A673 (cell line): ENCODE data around the gene GRAMD1B. TPM values are rescaled to one million over a fixed set of nuclear protein-coding genes. Genes with fewer than 3 reads are reported as not detected.

Source experiments
- BruUV-seq: library from RNA; stranded (reverse); fragments of 400-500 nt; replicated peaks from 2 replicates; lab custom pipeline; 2021; lab: Mats Ljungman, UMichigan
- CTCF ChIA-PET: fragments of 300-600 bp; sonication (Branson Sonifier 250); formaldehyde crosslinking; loops from one replicate; lab custom pipeline; 2022; ENCODE audit warnings: antibody characterized with exemption; lab: Charles Lee
- POLR2A ChIA-PET: fragments of 300-600 bp; sonication (Branson Sonifier 250); formaldehyde crosslinking; loops from one replicate; lab custom pipeline; 2022; ENCODE audit warnings: antibody characterized with exemption; ENCODE audit not compliant: low non-redundant PET; lab: Charles Lee
- DNase-seq: peaks from one replicate; pipeline ENCODE4 v3.0.0-alpha.2; 2015; ENCODE audit warnings: low spot score
- H3K27ac ChIP-seq: fragments of 200-600 bp; sonication (generic); 2 replicates; pipeline ENCODE4 v1.5.1; 2016; ENCODE audit warnings: mixed run types, low read depth, mild to moderate bottlenecking, mixed read lengths, antibody characterized with exemption, low read length; ENCODE audit not compliant: poor library complexity, severe bottlenecking
- H3K27me3 ChIP-seq: fragments of 200-600 bp; sonication (generic); replicated peaks from 2 replicates; pipeline ENCODE4 v1.6.1; 2017; ENCODE audit warnings: mixed run types, low read depth, mild to moderate bottlenecking, mixed read lengths, antibody characterized with exemption, low read length; ENCODE audit not compliant: insufficient read depth, poor library complexity
- H3K36me3 ChIP-seq: fragments of 200-600 bp; sonication (generic); 2 replicates; pipeline ENCODE4 v1.6.1; 2016; ENCODE audit warnings: mixed run types, mild to moderate bottlenecking, mixed read lengths, antibody characterized with exemption, low read length; ENCODE audit not compliant: insufficient read depth, poor library complexity, severe bottlenecking
- H3K4me1 ChIP-seq: fragments of 200-600 bp; sonication (generic); 2 replicates; pipeline ENCODE4 v1.6.1; 2017; ENCODE audit warnings: mixed run types, mild to moderate bottlenecking, mixed read lengths, antibody characterized with exemption, low read length; ENCODE audit not compliant: insufficient read depth, poor library complexity, severe bottlenecking
- H3K4me3 ChIP-seq: fragments of 200-600 bp; sonication (generic); 2 replicates; pipeline ENCODE4 v1.5.1; 2016; ENCODE audit warnings: low read depth, mixed run types, mild to moderate bottlenecking, mixed read lengths, low read length; ENCODE audit not compliant: poor library complexity, severe bottlenecking
- H3K9me3 ChIP-seq: fragments of 200-600 bp; sonication (generic); 2 replicates; pipeline ENCODE4 v1.6.1; 2016; ENCODE audit warnings: mixed run types, low read depth, mild to moderate bottlenecking, mixed read lengths, antibody characterized with exemption, low read length; ENCODE audit not compliant: poor library complexity, severe bottlenecking
- CTCF ChIP-seq: fragments of 300-800, 200-600 bp; sonication (generic); conservative IDR thresholded peaks from 2 replicates; pipeline ENCODE4 v1.5.1; 2017; ENCODE audit warnings: low read depth, mild to moderate bottlenecking, antibody characterized with exemption, low read length, moderate library complexity, mixed read lengths
- EZH2 ChIP-seq: fragments of 200-600 bp; sonication (generic); IDR thresholded peaks from 2 replicates; pipeline ENCODE4 v1.6.1; 2017; ENCODE audit warnings: borderline replicate concordance, low read depth, mild to moderate bottlenecking, mixed read lengths, antibody characterized with exemption, low read length; ENCODE audit not compliant: poor library complexity, severe bottlenecking
- intact Hi-C: fragments of 100-400 bp; cut with micrococcal nuclease; formaldehyde crosslinking; loops from one replicate; pipeline ENCODE4 v1.10.0; 2022; ENCODE audit not compliant: unreplicated experiment
- total RNA-seq: library from RNA; stranded (reverse); gene quantifications from 2 replicates; pipeline ENCODE4 v1.2.3, GENCODE V29; 2021

The GRAMD1B gene
- total RNA-seq, 1 experiment from 2014 or later, result 13.0 TPM

- ChIA-PET CTCF (no interaction called here), POLR2A (no interaction called here)
- H3K4me3 ChIP-seq, result no peak overlapping the region
- no peaks in the 10 kb centered on the region for H3K9me3 ChIP-seq
- peak; percentile 15 for DNase-seq
- H3K4me1 ChIP-seq, result no peaks in the 10 kb centered on the region
- TF ChIP-seq EZH2 (no peak), CTCF (no peak)
- no TSS peak for BruUV-seq
- H3K27ac ChIP-seq, result no peak overlapping the region
- H3K36me3 ChIP-seq, result no peaks in the 10 kb centered on the region
- intact Hi-C loops, result no loop called here
- H3K27me3 ChIP-seq, result no peaks in the 10 kb centered on the region
Observed at GRCh38 chr11:123549926-123550917, 120.2 kb downstream of the GRAMD1B start.

- no peaks in the 10 kb centered on the region for H3K36me3 ChIP-seq
- ChIA-PET POLR2A (no interaction called here), CTCF (interaction anchor here (0.6 kb wide), 1 partner anchor 640 kb away, joined by 5 read pairs; no protein-coding TSS in a partner anchor)
- no peaks in the 10 kb centered on the region for H3K9me3 ChIP-seq
- intact Hi-C loops, result no loop called here
- no peak overlapping the region for H3K4me3 ChIP-seq
- BruUV-seq, result no TSS peak
- no peaks in the 10 kb centered on the region for H3K27me3 ChIP-seq
- no peak for DNase-seq
- H3K27ac ChIP-seq, result no peak overlapping the region
- H3K4me1 ChIP-seq, result no peaks in the 10 kb centered on the region
- TF ChIP-seq EZH2 (no peak), CTCF (no peak)
Observed at GRCh38 chr11:123551079-123551478, 121.0 kb downstream of the GRAMD1B start.

- Histone ChIP-seq H3K36me3 (no peaks in the 10 kb centered on the region), H3K27ac (no peak overlapping the region), H3K4me3 (no peak overlapping the region), H3K4me1 (peaks cover 19% of the 10 kb centered on the region), H3K27me3 (no peaks in the 10 kb centered on the region), H3K9me3 (no peaks in the 10 kb centered on the region)
- DNase-seq, result no peak
- no peak for TF ChIP-seq EZH2
- intact Hi-C loops, result no loop called here
- ChIA-PET POLR2A (interaction anchor here (0.8 kb wide), 1 partner anchor 98 kb away, joined by 3 read pairs; the partner anchor contains the start of gene SCN3B), CTCF (interaction anchor here (1.5 kb wide), 1 partner anchor 20 kb away, joined by 5 read pairs; no protein-coding TSS in a partner anchor)
- no TSS peak for BruUV-seq
Observed at GRCh38 chr11:123556633-123557032, 126.6 kb downstream of the GRAMD1B start.
